GM12873 (cell line): ENCODE measurements around the gene CPM.
A peak's percentile ranks its signal among the peaks of the same experiment; 100 is the strongest.

ENCODE experiments used
- TF ChIP-seq, protein P1 (sequence below): IDR thresholded peaks from 2 replicates; pipeline ENCODE4 v1.5.1; 2012; ENCODE audit warnings: low read depth, mild to moderate bottlenecking, moderate library complexity, low read length, control low read depth; ENCODE audit not compliant: insufficient read depth; ENCODE audit errors: missing control alignments

Gene CPM

DNA sequence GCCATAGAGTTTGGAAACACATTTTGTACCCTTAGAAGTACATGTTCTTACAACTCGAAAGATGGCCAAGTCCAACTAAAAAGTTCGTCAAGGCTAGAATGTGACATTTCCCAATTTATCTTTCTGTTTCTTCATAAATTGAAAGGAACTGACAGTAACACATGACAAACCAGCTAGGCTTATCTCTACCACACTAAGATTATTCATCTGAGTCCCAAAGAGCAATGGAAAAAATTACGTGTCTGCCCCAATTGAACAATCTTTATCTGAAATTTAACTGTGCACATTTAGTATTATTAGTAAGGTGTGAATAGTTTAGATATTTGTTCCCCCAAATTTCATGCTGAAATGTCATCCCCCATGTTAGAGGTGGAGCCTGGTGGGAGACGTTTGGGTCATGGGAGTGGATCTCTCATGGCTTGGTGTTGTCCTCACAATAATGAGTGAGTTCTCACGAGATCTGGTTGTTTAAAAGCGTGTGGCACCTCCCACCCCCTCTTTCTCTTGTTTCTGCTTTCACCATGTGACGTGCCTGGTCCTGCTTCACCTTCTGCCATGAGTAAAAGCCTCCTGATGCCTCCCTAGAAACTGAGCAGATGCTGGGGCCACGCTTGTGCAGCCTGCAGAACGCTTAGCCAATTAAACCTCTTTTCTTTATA is 13.3 kb downstream of the CPM start:
- TF ChIP-seq, protein P1, sequence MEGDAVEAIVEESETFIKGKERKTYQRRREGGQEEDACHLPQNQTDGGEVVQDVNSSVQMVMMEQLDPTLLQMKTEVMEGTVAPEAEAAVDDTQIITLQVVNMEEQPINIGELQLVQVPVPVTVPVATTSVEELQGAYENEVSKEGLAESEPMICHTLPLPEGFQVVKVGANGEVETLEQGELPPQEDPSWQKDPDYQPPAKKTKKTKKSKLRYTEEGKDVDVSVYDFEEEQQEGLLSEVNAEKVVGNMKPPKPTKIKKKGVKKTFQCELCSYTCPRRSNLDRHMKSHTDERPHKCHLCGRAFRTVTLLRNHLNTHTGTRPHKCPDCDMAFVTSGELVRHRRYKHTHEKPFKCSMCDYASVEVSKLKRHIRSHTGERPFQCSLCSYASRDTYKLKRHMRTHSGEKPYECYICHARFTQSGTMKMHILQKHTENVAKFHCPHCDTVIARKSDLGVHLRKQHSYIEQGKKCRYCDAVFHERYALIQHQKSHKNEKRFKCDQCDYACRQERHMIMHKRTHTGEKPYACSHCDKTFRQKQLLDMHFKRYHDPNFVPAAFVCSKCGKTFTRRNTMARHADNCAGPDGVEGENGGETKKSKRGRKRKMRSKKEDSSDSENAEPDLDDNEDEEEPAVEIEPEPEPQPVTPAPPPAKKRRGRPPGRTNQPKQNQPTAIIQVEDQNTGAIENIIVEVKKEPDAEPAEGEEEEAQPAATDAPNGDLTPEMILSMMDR, result no peak

DNA sequence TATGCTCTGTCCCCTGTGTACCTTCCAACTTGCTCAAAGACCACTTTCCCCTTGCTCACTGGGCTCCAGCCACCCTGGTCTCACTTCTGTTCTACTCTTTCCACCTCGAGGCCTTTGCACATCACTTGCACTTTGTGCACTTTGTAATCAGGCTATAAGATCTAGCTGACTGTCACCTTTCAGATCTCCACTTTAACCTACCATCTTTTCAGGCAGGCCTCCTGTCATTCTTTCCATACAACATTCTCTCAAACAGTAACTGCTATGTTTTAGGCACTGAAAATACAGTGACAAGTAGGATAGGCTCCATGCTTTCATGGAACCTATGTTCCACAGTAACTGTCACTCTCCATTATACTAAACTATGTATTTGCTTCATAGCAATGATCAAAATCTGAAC is 14.0 kb downstream of the CPM start:
- TF ChIP-seq, protein P1, result no peak

DNA sequence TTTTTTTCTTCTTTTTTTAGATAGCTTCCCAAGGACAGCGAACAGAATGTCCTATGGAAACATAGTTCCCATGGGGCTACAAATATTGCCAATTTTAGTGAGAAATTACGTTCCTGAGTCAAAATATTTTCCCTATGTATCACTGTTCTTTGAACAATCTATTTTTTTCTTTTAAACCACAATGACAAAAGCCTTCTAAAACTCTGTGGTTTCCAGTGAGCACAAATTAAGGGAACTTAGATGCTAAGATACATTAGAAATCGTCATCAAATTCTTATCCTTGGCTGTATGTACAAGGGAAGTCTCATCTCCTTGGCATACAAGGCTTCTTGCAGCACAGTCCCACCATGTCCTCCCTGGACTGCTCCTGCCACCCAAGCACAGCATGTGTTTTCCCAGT is 17.9 kb downstream of the CPM start:
- TF ChIP-seq, protein P1, result no peak

DNA sequence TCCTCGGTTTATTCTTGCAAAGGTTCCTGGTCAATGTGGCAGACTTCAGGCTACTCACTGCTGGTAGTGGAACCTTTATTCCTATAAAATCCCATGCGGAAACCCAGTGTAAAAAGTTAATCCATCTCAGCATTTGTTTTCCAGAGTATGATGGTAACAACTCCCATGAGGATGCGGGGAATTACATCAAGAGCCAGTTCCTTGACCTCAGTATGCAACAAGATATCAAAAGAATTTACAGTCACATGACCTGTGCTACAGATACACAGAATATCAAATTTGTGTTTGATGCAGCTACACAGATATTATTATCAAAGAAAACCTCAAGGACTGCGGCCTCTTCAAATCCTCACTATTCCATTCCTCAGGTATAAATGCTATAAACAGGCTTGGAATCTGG is 19.3 kb downstream of the CPM start:
- TF ChIP-seq, protein P1, result no peak

DNA sequence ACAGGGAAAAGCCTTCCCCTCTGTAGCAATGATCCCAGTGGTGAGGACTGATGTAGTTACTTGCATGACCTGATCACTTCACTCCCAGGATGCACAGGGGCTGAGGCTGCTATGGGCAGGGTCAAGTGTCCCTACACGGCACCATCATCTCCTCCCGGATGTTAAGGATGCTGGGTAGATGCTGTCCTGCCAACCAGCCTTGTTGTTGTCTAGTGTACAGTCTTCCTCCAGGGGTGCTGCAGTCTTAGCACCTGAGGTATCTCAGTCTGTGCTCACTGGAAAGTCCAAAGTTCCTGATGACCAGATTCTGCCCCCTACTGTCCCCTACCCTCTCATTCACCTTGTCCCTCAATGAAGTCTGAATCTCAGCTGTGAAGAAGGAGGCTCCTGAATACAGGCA is 20.1 kb downstream of the CPM start:
- TF ChIP-seq, protein P1, result peak; percentile 6

DNA sequence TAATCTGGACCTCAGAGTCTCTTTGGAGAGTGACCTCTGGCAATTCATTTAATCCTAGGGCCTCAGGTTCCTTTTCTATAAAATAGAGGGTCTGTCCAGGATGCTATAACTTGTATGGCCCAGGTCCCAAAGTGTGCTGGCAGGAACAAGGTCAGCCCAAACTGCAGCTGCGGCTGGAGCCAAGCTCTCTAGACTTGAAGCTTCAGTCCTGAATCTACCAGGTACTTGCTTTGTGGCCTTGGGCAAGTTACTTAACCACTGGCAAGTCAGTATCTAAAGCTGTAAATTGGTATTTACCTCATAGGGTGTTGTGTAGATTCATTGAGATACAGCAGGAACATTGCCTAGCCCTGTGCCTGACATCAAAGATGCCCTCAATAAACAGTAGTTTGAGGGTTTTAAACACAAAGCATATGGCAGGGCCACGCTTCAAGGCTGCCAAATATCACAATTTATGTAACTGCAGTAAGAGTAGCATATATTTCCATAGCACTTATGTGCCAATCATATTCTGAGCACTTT is 21.7 kb downstream of the CPM start:
- TF ChIP-seq, protein P1, result no peak

DNA sequence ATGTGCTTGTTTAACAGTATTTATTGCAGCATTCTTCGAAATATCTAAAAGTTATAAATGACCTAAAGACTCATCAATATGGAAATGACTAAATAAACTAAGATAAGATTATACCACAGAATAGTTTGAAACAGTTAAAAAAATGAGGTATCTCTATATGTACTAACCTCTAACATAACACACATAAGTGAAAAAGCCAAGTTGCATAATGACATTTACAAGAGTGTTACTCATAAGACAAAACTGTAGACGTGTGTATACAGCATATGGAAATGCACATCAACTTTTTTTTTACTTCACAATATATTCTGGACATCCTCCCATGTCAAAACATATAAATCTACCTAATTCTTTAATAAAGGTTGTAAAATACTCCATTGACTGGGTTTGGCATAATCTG is 22.8 kb downstream of the CPM start:
- TF ChIP-seq, protein P1, result no peak
